ENCODE results near the gene CD163L1. TPM values are rescaled to one million over a fixed set of nuclear protein-coding genes. Genes with fewer than 3 reads are reported as not detected.
"Not testable (repeated sequence)": the region's sequence is repeated elsewhere in the genome, so short reads cannot be mapped to it uniquely, and the experiment has no call there.

Gene CD163L1
- polyA plus RNA-seq, 4 donors = 2.3 to 3.0 (median 2.4) TPM

DNA sequence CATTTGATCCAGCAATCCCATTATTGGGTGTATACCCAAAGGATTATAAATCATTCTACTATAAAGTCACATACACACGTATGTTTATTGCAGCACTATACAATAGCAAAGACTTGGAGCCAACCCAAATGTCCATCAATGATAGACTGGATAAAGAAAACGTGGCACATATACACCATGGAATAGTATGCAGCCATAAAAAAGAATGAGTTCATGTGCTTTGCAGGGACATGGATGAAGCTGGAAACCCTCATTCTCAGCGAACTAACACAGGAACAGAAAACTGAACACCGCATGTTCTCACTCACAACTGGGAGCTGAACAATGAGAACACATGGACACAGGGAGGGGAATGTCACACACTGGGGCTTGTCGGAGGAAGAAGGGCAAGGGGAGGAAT, 106.2 kb downstream of the CD163L1 start:
- DNase-seq (ENCODE audit: low read depth in 4 of 4, low spot score in 2 of 4) = not testable (repeated sequence)

DNA sequence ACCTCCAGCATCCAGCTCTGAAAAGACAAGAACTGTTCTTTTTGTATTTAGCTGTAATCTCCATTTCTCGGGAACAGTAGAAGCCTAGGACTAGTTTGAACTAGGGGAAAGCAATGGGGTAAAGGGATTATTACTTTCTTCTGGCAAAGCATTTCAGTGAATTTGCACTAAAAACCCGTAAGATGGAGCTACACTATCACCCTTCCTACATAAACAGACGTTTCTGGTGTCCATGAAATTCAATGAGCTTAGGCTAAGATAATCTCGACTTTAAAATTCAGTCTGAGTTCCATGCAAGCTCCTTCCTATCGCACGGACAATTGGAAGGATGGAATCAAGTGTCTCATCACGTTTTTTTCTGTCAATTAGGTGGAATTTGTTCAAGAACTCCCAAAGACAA, 116.0 kb downstream of the CD163L1 start:
- DNase-seq (ENCODE audit: low read depth in 4 of 4, low spot score in 2 of 4) = no peak

DNA sequence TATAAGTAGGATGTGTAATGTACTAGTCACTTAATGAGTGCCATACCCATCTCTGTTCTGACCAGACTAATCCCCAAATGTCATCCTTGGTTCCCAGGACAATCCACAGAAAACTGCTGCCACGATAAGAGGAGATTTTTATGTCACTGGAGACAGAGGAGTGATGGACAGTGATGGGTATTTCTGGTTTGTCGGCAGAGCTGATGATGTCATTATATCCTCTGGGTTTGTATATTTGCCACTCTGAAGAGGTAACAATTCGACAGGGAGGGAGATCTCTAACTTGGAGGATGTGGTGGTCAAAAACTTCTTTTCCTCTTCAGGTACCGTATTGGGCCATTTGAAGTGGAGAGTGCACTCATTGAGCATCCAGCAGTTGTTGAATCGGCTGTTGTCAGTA, 119.8 kb downstream of the CD163L1 start:
- no peak for DNase-seq (ENCODE audit: low read depth in 4 of 4, low spot score in 2 of 4)

DNA sequence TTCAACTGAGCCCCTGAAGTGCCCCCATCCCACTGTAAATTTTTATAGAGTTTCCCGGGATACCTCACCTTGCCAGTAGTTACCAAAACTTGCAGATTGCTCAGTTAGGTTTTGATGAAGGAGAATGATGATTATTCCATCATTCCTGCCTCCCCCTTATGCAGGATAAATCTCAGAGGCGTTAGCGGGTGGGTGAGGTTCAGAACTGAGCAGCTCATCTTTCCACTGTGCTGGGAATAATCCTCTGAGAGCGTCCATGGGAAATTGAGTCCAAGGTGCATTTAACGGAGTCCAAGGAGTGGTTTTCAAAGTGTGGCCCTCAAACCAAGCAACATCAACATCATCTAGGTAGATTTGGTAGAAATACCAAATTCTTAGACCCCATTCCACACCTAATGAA, 121.4 kb downstream of the CD163L1 start:
- DNase-seq (ENCODE audit: low read depth in 4 of 4, low spot score in 2 of 4) = no peak

DNA sequence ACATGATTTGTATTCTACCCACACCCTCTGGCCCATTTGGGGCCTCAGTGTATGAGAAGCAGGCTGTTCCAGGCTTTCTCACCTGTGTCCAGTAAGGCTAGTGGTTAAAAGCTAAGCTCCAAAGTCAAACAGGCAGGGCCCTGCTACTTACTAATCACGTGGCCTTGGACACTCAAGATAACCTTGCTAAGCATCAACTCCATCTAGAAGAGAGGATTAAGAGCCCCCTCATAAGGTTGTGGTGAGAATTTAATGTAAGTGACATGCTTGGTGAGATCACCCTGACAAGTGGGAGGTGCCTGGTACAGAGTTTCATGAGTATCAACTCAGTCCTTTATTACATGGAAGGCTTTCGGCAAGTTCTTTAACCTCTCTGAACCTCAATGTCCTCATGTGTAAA, 122.3 kb downstream of the CD163L1 start:
- no peak for DNase-seq (ENCODE audit: low read depth in 4 of 4, low spot score in 2 of 4)

DNA sequence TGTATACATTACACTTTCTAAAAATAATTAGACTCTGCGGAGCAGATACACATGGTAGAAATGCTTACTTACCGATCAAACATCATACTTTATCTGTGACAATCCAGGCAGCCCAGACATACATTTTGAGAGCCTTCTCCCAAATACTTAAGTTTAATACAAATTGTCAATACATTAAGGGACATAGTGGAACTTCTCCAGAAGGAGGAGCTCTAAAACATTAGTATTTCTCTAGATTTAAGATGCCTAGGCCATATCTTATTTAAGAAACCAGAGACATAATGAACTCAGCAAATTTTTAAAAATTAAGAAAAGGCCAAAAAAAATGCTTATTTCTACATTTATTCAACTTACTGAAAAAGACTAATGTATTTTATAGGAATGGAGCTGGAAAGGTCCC, 124.0 kb downstream of the CD163L1 start:
- DNase-seq (ENCODE audit: low read depth in 4 of 4, low spot score in 2 of 4) = no peak

DNA sequence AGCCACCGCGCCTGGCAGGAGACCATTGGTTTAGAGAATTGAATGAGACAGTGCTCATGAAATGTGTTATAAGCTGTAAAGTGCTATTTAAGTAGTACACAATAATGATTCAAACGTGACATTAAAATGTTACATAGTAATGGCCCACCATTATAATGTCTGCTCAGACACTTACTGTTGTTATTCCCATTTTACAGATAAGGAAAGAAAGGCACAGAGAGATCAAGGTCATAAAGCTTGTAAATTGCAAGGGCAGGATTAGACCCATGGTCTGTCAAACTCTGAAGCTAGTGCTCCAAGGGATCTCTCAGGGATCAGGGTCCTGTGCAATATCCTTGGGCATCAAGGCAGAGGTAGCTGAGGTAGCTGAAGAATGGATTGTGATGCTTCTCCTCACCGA, 133.9 kb downstream of the CD163L1 start:
- no peak for DNase-seq (ENCODE audit: low read depth in 4 of 4, low spot score in 2 of 4)

Other genes starting within 250 kb of the CD163L1 start
- gene ACSM4, start 140.1 kb downstream of the CD163L1 start, polyA plus RNA-seq (ENCODE audit: insufficient read length in 4 of 4) = not detected
- gene CD163, start 59.6 kb upstream of the CD163L1 start, polyA plus RNA-seq (ENCODE audit: insufficient read length in 4 of 4) = 10 to 100 TPM in 1 of 4 donors, 1 to 10 TPM in 3; 7.3 to 11.1 (median 8.9) TPM
- gene APOBEC1, start 221.8 kb upstream of the CD163L1 start, polyA plus RNA-seq (ENCODE audit: insufficient read length in 4 of 4) = not detected